GM12872 (cell line): ENCODE results near the gene TNFAIP8.

Experiments
- TF ChIP-seq, protein P1 (sequence below): IDR thresholded peaks from 3 replicates; pipeline ENCODE4 v1.5.1; 2011; ENCODE audit warnings: low read depth, mild to moderate bottlenecking, low read length, moderate library complexity; ENCODE audit not compliant: insufficient read depth

TNFAIP8 gene

DNA sequence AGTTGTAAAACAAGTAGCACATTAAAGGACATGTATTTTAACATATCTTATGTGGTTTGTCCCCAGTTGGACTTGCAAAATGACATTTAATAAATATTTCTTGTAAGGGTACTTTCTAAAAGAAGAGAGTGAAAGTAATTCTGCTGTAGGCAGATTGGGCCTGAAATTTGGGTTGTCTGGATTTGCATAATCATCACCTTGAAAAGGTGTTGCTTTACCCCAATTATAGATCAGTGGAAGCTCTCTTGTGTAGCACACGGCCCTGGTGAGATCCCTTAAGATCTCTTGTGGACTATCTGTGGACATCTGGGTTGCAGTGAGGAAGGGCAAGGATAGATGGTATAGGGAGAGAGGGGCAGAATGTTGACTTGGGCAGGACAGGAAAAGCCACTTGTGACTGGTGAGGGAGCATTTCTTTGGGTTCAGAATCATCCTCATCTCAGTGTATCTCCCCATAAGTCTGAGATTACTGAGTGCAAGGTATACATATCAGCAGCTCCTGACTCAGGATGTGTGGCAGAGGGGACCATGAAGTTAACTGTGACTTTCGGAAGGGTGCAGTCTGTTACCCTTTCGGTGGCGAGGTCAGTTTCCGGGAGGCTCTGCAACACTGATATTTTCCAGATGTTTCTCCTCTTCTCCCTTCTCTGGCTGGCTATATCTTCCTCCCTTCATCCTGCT is 2.0 kb upstream of the TNFAIP8 start:
- TF ChIP-seq, protein P1, sequence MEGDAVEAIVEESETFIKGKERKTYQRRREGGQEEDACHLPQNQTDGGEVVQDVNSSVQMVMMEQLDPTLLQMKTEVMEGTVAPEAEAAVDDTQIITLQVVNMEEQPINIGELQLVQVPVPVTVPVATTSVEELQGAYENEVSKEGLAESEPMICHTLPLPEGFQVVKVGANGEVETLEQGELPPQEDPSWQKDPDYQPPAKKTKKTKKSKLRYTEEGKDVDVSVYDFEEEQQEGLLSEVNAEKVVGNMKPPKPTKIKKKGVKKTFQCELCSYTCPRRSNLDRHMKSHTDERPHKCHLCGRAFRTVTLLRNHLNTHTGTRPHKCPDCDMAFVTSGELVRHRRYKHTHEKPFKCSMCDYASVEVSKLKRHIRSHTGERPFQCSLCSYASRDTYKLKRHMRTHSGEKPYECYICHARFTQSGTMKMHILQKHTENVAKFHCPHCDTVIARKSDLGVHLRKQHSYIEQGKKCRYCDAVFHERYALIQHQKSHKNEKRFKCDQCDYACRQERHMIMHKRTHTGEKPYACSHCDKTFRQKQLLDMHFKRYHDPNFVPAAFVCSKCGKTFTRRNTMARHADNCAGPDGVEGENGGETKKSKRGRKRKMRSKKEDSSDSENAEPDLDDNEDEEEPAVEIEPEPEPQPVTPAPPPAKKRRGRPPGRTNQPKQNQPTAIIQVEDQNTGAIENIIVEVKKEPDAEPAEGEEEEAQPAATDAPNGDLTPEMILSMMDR: no peak

DNA sequence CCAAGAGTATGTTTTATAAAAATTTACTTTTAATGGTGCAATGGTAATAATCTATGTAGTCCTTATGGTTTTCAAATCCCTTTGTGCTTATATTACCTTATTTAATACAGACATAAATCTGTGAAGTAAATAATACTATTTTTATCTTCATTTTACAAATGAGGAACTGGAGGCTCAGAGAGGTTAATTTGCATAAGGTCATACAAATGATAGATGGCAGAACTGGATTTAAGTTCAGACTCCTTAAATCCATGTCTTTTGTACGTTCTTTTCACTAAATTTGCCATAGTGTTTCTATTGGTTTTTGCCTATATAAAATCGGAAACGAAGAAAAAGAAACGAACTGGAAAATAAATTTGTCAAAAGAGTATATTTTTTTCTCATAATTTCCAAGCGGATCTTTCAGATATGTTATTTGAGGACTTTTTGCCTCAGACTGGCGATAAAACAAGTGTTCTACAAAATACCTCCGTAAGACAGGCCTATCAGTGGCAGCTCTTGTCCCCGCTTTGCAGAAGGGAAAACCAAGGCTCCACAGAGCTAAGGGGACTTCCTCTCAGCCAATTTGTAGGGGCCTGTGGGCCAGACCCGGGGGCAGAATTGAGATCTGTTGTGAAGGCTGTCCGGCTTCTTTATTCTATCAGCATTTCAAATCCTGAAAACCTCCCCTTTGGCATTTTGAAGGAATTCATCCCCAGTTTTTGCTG is 1.1 kb upstream of the TNFAIP8 start:
- TF ChIP-seq, protein P1: no peak

DNA sequence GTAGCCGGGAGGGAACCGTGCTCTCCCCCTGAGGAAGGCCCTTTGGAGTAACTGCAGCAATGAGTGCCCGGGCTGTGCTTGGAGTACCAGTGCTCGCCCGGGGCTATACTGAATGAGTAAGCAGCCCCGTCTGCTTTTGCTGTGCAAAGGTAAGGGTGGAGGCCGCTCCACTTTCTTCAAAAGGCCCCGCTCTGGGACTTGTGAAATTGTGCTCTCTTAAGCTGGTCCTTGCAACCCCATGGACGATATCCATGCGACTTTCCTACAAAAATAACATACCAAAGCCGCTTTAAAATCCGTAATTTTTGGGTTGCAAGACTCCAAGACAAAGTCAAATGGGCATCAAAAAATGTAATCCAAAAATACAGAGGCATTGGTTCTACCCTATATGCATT is 578 bp upstream of the TNFAIP8 start:
- TF ChIP-seq, protein P1: no peak

DNA sequence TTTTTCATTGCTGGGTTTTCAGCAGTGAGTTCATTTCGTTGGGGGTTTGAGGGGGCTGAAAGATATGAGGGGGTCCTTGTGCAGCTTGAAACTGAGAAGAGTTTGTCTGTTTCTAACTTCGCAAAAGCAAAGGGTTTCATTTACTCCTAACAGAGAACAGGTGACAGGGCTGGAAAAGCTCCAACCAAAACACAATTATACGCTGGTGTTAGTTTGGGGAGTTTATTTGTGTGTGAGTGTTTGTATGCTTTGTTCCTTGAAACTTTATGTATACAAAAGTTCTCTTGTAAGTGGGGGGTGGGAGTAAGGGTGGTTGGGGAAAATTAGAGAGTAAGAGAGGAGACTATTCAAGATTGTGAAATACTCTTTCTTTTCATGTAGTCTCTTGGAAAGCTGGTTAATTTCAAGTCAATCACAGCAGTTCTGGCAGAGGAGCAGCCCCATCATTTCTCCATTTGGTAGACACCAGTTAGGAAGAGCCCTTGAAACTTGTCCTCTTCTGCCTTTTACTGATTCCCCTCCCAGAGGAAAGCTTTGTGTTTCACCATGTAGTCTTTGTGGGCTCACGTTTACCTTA is 881 bp downstream of the TNFAIP8 start:
- TF ChIP-seq, protein P1: no peak

DNA sequence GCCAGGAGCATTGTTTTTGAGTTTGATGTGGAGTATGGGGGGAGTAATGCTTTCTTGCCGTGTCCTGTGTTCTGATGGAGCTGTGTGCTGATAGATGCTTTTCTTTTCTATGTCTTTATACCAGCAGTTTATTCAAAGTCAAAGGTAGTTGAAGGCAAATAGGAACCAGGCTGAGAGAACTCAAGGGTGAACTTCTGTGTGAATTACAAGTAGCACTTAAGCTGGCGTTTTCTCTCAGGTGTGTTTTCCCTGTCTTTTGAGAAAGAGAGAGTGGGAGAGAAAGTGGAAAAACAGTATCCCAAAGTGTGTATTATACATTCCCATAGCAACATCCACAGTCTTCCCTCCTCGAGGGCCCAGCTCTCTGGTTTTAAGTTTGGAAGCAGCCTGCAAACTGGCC is 1.5 kb downstream of the TNFAIP8 start:
- TF ChIP-seq, protein P1: no peak

DNA sequence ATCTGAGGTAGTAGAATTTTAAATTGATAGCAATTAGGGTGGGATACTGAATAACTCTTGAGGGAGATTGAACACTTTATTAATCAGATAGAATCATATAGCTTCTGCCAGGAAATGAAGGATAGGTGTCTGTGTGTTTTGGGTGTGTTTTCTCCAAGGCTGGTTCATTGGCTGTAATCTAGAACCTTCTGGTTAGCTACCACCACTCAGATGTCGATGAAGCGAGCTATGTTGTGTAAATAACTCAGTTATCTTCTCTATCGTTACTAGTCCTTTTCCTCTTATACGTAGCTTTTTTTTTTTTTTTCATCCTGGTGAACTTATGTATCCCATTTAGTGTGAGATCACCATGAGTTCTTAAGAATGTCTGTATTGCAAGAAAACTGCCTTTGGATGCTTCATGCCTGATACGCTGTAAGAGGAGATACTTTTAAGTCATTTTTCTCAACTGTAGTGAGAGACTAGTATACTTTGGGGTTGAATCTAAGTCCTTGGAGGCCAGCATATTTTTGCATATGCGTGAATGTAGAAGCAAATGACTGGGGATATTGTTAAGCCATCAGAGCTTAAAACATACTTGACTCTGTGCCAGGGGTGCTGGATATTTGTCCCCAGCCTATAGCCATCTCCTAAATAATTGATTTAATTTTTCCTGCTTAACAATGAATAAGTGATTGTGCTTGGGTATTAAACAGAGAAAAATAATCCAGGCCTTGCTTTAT is 2.1 kb downstream of the TNFAIP8 start:
- TF ChIP-seq, protein P1: no peak

DNA sequence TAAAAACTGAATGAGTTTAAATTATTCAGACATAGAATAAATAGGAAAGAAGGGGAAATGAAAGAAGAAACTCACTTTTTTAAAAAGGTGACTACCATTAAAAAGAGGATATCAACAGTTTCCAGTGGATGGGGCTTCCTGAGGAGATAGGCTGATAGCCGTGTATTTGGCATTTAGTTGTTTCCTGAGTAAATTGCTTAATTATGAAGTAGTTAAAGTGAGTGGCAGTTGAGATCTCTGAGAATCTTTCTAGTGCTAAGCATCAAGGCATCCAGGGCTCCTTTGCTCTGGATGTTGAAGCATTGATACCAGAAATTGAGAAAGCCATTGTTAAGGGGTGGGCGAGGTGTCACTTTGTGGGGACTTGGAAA is 2.7 kb downstream of the TNFAIP8 start:
- TF ChIP-seq, protein P1: no peak
